PFSK-1 (cell line): Measurements from ENCODE around the gene HEPN1.

ENCODE experiments used
- FOXP2 ChIP-seq: optimal IDR thresholded peaks from 2 replicates; pipeline ENCODE3; 2011; ENCODE audit warnings: borderline replicate concordance, control low read depth, inconsistent platforms; ENCODE audit not compliant: insufficient read depth; ENCODE audit errors: extremely low read length, extremely low read depth
- POLR2AphosphoS5 ChIP-seq: IDR thresholded peaks from 2 replicates; pipeline ENCODE4 v1.6.1; 2012; ENCODE audit warnings: low read depth, mild to moderate bottlenecking, control low read depth, low read length, moderate library complexity
- SIN3A ChIP-seq: IDR thresholded peaks from 2 replicates; pipeline ENCODE4 v1.6.1; 2012; ENCODE audit warnings: mild to moderate bottlenecking, low read length, moderate library complexity, borderline replicate concordance; ENCODE audit not compliant: insufficient read depth
- TAF1 ChIP-seq: IDR thresholded peaks from 2 replicates; pipeline ENCODE4 v1.6.1; 2012; ENCODE audit warnings: low read length, control low read depth, borderline replicate concordance; ENCODE audit not compliant: insufficient read depth

GRCh38 chr11:124915541-124916369 is 3.3 kb upstream of the HEPN1 start:
- TF ChIP-seq FOXP2 (no peak), SIN3A (no peak), POLR2AphosphoS5 (no peak), TAF1 (no peak)
